Measurements from ENCODE around the gene NFE2L1. TPM values are rescaled to one million over a fixed set of nuclear protein-coding genes. Genes with fewer than 3 reads are reported as not detected.

NFE2L1 gene
- total and polyA plus RNA-seq, 2 of the 8 experiments (the other 6 are each of a cell fraction or from before 2014, with no cell fraction given): 140 to 143 TPM

GRCh38 chr17:48070195-48070594 lies 22.0 kb downstream of the NFE2L1 start (continued):
- TF ChIP-seq PHF8 (conservative IDR thresholded peaks at IDR 0.05; ENCODE audit: low read depth, low read length) (no peak), ZNF274 (IDR thresholded peaks at IDR 0.05; ENCODE audit: borderline replicate concordance, extremely low read depth, low read length) (no peak), RNF2 (IDR thresholded peaks at IDR 0.05; ENCODE audit: borderline replicate concordance, low read depth, low read length, missing control alignments, poor library complexity, severe bottlenecking) (no peak)

All from H1 (cell line).